ENCODE data around the gene ZCCHC10.
"Not testable (repeated sequence)": the region's sequence is repeated elsewhere in the genome, so short reads cannot be mapped to it uniquely, and the experiment has no call there.

The ZCCHC10 gene

DNA sequence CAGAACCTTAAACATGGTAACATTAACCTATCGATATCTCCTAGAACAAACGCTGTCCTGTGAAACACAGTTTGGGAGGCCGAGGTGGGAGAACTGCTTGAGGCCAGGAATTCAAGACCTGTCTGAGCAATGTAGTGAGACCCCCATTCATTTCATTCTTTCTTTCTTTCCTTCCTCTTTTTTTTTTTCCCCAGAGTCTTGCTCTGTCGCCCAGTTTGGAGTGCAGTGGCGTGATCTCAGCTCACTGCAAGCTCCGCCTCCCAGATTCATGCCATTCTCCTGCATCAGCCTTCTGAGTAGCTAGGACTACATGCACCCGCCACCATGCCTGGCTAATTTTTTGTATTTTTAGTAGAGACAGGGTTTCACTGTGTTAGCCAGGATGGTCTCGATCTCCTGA is 20.2 kb upstream of the ZCCHC10 start:
- in situ Hi-C loops (cut with MboI; ENCODE audit: low sequenced_read_pairs): not testable (repeated sequence)

DNA sequence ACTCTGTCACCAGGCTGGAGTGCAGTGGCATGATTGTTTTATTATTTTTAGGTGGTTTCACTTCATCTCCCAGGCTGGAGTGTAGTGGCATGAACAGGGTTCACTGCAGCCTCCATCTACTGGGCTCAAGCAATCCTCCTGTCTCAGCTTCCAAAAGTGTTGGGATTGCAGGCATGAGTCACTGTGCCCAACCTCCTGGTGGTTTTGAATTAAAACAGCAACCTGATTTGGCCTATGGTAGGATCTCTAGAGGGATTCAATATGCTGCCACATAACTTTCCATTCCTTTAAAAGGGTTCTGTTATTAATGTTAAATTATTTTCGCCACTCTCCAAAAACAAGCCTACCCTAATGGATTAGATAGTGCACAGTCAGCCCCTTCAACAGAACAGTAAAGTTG is 15.6 kb upstream of the ZCCHC10 start:
- in situ Hi-C loops (cut with MboI; ENCODE audit: low sequenced_read_pairs): no loop called here

DNA sequence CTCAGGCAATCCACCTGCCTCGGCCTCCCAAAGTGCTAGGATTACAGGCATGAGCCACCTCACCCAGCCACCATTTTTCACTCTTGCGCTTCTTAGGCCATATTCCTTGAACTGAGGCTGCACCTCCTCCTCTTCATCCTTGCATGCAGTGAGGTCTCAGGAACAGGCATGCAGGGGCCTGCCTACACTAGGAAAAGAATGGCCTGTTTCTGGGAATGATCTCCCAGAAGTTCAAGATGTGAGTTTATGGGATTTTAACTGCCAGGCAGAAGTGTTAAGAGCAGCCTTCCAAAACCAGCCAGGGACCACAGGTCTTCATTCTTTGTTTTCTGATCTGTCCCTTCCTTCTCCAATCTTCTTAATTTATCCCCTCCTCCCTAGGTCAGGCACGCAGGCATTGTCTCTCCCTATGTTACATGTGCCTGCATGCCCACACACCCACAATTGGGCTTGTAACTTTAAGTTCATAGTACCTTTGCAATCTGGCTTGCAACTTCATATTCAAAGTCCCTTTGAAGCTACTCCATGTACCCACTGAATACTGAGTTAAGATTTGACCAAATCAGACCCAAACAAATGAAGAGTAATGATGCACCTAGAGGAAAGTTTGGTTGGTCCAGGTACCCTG is 14.9 kb upstream of the ZCCHC10 start:
- in situ Hi-C loops (cut with MboI; ENCODE audit: low sequenced_read_pairs): no loop called here

DNA sequence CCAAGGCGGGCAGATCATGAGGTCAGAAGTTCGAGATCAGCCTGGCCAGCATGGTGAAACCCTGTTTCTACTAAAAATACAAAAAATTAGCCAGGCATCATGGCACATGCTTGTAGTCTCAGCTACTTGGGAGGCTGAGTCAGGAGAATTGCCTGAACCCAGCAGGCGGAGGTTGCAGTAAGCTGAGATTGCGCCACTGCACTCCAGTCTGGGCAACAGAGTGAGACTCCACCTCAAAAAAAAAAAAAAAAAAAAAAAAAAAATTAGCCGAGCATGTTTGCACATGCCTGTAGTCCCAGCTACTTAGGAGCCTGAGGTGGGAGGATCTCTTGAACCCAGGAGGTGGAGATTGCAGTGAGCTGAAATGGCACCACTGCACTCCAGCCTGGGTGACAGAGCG is 10.3 kb upstream of the ZCCHC10 start:
- in situ Hi-C loops (cut with MboI; ENCODE audit: low sequenced_read_pairs): not testable (repeated sequence)

DNA sequence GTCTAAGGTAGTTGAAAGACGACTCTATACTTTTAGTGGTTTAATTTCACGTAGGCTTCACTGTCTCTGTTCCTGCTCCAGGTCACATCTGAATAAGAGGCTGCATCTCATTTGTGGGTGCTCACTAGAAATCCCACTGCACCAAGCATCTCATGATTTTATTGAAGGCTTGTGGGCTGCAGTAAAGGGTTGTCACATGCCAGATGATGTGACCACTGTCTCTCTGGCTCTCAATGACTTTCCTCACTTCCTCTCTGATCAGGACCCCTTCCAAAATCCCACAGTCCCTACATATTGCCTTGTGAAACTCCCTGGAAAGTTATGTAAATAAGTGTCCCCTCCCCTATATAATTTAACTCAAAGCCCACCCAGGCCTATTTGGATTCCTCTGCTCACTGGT is 8.9 kb upstream of the ZCCHC10 start:
- in situ Hi-C loops (cut with MboI; ENCODE audit: low sequenced_read_pairs): no loop called here

DNA sequence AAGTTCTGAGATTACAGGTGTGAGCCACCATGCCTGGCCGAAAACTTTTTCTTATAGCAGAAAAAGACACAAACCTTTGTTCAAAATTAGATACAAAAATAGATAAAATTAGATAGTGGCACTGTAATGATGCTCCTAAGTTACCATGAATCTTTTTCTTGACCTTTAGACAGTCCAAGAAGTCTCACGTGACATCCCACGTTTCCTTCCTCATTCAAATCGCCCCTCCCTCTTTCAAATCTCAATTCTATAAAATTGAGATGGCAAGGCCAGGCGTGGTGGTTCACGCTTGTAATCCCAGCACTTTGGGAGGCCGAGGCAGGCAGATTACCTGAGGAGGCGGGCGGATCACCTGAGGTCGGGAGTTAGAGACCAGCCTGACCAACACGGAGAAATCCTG is 7.7 kb upstream of the ZCCHC10 start:
- in situ Hi-C loops (cut with MboI; ENCODE audit: low sequenced_read_pairs): no loop called here

DNA sequence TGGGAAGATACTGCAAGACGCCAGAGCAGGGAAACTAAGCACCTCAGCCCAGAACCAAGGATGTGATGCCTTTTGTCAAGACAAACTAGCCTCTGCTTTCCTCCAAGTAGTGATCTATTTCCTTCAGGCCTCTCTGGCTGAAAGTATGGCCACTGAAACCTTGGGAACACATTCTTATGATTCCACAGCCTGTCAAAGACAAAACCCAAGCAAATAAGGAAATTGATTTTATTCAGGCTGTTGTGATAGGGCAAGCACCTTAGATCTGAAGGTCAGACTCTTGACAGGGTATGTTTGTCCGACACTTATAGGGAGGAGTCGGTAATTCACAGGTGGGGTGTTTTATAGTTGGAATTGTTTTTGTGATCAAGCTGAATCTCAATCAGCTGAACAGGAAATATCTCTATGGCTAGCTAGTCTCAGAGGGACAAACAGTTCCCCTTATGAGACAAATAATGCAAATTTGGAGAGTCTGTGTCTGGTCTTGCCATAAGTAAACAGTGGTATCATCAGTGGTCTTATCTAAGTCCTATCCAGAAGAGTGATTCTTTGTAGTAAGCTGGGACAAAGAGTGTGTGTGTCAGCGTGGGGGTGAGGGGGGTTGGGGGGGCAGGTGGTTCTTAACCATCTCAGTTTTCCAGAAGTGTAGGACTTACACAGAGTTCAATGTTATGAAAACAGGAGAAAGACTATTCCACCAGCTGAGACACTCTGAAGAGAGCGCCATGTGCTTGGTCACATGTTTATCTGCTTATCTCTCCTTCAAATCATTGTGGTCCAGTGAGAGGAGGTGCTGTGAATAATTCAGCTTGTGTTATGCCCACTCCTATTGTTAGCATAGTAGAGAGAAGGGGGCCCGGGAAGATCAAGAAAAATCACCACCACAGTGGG is 6.7 kb upstream of the ZCCHC10 start:
- in situ Hi-C loops (cut with MboI; ENCODE audit: low sequenced_read_pairs): no loop called here

DNA sequence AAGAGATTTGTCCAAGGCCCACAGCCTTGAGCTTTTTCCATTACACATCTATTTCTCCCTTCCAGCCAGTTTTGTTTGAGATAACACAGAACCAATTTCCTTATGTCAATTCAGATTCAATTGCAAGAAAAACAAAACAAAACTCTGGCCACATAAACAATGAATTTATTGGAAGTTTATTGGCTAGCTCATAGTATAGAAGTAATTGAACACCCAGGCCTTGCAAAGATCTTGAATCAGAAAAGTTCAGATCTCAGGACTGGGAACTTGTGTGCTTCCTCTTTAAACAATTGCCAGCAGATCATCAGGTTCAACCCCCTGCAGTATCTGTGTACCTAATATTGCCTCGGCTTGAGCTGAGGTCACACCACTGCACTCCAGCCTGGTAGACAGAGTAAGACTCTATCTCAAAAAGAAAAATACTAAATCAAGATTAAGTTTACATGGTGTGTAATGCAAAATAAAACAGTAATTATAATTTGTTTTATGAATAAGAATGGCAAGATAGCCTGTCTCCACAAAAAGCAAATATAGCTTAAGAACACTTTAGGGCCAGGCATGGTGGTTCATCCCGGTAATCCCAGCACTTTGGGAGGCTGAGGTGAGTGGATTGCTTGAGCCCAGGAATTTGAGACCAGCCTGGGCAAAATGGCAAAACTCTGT is 4.1 kb upstream of the ZCCHC10 start:
- in situ Hi-C loops (cut with MboI; ENCODE audit: low sequenced_read_pairs): no loop called here

DNA sequence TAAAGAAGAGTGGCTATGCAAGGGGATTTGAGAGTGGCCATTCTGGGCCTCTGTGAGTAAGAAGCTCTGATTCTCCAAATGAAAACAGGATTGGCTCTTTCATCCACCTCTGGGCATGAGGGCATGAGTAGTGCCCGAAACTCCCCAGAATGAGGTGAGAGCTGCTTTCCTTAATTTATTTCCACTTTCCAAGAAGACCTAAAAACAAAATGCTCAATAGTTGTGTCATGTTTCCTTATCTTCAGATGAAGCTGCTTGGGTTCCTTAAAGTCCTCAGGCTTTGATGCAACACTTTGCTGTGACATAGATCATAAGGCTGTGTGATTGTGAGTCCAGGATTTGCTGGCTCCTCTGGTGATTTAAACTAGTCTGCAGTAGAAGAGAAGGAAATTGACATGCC is 3.1 kb upstream of the ZCCHC10 start:
- in situ Hi-C loops (cut with MboI; ENCODE audit: low sequenced_read_pairs): no loop called here

DNA sequence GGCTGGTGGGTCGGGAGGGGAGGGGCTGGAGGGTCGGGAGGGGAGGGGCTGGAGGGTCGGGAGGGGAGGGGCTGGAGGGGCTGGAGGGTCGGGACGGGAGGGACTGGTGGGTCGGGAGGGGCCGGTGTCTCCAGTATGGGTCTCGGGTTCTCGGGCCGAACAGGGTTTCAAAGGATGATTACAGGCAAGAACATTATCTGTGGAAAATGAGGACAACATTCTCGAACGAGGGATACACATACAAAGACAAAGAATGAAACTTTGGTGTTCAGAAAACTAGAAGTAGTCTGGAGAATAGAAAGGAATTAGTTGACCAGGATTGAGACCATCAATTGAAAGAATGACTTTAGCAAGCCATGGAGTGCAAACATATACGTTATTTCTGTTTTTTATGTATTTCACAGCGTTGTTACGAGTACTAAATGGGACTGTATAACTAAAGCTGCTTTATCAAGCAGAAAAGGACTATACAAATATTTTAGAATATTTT is 360 bp upstream of the ZCCHC10 start:
- in situ Hi-C loops (cut with MboI; ENCODE audit: low sequenced_read_pairs): no loop called here

DNA sequence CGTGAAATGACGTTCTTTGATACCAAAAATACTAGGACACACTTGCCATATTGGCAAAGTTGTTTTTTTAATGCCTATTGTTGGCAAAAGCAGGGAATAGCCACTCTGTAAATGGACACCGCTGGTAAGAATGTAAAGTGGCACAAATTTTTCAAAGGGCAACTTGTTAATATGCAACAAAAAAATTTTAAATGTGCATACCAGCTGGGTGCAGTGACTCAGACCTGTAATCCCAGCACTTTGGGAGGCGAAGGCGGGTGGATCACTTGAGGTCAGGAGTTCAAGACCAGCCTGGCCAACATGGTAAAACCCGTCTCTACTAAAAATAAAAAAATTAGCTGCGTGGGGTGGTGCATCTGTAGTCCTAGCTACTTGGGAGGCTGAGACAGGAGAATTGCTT is 6.9 kb downstream of the ZCCHC10 start:
- in situ Hi-C loops (cut with MboI; ENCODE audit: low sequenced_read_pairs): not testable (repeated sequence)

DNA sequence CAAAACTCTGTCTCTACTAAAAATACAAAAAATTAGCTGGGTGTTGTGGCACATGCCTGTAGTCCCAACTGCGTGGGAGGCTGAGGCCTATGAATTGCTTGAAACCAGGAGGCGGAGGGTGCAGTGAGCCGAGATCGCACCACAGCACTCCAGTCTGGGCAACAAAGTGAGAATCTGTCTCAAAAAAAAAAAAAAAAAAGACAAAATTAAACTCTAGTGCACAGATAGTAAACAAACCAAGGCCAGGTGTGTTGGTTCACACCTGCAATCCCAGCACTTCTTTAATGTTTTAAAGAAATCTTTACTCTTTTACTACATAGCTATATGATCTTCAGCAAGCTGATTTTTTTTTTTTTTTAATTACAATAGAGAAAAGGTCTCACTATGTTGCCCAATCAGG is 8.4 kb downstream of the ZCCHC10 start:
- in situ Hi-C loops (cut with MboI; ENCODE audit: low sequenced_read_pairs): no loop called here

DNA sequence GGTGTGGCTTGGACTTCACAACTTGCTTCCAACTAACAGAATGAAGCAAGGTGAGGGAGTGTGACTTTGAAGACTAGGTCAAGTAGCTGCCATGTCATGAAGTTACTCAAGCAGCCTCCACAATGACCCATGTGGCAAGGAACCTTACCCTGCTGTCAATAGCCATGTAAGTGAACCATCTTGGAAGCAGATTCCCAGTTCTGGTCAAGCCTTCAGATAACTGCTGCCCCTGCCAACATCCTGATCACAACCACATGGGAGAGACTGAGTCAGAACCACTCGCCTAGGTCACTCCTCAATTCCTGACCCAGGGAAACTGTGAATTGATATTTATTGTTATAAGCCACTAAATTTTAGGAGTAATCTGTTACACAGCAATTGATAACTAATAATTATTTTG is 10.9 kb downstream of the ZCCHC10 start:
- in situ Hi-C loops (cut with MboI; ENCODE audit: low sequenced_read_pairs): no loop called here

DNA sequence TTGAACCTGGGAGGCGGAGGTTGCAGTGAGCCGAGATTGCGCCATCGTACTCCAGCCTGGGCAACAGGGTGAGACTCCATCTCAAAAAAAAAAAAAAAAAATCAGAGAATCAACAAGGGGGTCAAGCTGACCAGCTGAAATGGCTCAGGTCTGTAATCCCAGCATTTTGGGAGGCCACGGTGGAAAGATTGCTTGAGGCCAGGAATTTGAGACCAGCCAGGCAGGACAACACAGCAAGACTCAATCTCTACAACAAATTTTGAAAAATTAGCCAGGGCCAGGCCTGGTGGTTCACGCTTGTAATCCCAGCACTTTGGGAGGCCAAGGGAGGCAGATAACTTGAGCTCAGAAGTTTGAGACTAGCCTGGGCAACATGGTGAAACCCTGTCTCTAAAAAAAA is 17.9 kb downstream of the ZCCHC10 start:
- in situ Hi-C loops (cut with MboI; ENCODE audit: low sequenced_read_pairs): not testable (repeated sequence)

DNA sequence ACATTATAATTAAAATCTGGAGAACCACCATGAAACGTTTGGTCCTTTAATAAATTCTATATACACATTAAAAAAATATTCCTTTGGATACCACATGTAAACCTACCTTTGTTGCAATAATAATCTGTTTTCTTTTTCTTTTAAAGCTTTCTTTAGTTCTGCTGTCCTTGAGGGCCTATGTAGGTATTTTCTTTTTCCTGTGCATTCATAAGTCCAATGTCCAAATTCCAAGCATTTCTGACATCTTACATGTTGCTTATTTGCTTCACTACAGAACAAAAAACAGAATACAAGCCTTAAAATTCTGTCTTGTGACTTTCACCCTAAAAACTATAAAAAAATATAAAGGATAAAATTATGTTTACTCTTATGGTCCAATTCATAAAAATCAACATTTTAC is 19.7 kb downstream of the ZCCHC10 start:
- in situ Hi-C loops (cut with MboI; ENCODE audit: low sequenced_read_pairs): no loop called here

DNA sequence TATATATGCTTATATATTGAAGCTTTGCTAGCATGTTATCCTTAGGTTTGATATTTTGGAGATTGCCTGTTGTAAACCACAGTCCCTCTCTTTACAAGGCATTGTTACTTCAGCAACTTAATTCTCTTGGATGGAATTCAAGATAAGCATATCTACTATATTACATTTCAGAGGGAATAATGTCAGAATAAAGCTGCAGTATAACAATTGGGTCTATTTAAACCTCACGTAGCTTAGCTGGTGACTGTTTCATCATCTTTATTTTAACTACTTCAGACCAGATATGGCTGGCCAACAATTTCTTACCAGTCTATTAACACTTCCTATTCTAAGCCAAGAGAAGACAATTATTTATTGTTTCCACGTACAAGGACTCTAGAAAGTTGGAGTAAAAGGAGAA is 27.1 kb downstream of the ZCCHC10 start:
- in situ Hi-C loops (cut with MboI; ENCODE audit: low sequenced_read_pairs): no loop called here

DNA sequence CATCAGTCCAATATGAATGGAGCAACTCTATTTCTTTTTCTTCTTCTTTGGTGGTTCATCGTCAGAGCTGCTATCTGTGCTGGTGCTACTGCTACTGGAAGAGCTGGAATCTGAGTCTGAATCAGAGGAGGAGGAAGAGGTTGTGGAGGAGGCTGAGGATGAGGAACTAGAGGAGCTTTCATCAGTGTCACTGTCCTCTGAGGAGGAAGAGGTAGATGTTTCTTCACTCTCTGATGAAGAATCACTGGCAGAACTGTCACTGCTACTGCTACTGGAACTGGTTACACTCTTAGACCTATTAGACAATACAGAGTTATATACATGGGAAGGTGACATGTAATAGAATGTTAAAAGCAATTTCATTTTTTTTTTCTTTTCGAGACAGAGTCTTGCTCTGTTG is 27.8 kb downstream of the ZCCHC10 start:
- in situ Hi-C loops (cut with MboI; ENCODE audit: low sequenced_read_pairs): no loop called here

DNA sequence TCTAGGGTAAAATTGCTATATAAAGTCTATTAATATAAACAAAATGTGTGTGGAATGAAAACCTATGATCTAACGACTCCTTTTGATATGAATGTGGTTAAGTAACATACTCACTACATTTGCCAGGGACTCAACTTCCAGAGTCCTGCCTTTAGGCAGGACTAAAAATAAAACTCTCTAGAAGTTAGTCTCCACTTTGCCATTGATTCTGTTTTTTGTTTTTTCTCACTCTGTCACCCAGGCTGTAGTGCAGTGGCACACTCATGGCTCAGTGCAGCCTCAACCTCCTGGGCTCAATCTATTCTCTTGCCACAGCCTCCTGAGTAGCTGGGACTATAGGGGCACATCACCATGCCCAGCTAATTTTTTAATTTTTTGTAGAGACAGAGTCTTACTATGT is 30.0 kb downstream of the ZCCHC10 start:
- in situ Hi-C loops (cut with MboI; ENCODE audit: low sequenced_read_pairs): no loop called here

DNA sequence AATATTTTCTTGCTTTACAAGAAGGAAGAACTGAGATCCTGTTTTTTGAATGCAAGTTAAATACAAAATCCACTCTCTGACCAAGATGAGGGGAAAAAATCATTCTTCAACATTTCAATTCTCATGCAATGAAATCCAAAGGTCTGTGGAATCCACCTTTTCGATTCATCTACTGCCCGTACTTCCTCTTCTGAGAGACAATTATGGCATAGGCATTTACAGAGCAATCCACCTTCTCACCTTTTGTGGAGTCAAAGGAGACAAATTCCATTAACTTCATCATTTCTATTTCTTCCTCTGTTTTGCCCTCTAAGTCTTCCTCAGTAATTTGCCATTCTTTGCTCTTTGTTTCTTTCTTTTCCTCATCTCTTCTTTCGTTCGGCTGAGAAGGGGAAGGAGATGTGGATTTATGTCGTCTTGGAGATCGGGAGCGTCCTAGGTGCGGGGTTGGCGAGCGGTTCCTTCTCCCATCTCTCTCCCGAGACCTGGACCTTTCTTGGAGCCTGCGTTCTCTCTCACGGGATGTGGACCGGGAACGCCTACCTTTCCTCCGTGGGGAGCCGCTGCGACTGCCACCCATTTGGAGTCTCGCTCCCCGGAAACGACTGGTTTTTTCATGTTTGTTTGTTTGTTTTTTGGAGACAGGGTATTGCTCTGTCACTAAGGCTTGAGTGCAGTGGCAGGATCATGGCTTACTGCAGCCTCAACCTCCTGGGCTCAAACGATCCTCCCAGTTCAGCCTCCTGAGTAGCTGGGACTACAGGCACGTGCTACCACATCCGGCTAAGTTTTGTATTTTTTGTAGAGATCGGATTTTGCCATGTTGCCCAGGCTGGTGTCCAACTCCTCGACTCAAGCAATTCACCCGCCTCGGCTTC is 38.6 kb downstream of the ZCCHC10 start:
- in situ Hi-C loops (cut with MboI; ENCODE audit: low sequenced_read_pairs): no loop called here

DNA sequence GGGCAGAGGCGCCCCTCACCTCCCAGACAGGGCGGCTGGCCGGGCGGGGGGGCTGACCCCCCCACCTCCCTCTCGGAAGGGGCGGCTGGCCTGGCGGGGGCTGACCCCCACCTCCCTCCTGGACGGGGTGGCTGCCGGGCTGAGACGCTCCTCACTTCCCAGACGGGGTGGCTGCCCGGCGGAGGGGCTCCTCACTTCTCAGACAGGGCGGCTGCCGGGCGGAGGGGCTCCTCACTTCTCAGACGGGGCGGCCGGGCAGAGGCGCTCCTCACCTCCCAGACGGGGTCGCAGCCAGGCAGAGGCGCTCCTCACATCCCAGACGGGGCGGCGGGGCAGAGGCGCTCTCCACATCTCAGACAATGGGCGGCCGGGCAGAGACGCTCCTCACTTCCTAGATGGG is 43.4 kb downstream of the ZCCHC10 start:
- in situ Hi-C loops (cut with MboI; ENCODE audit: low sequenced_read_pairs): not testable (repeated sequence)

DNA sequence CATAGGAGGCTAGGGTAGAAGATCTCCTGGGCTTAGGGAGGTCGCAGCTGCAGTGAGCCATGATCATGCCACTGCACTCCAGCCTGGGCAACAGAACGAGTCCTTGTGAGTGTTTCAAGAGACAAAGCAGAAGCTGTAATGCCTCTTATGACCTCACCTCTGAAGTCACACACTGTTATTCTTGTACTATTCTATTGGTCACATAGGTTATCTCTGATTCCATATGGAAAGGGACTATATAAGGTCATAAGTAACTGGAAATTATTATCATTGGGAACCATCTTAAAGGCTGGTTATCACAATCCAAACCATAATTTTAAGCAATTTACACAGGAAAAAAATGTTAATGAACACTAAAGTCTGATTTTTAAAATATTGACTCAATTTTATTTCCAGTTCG is 45.1 kb downstream of the ZCCHC10 start:
- in situ Hi-C loops (cut with MboI; ENCODE audit: low sequenced_read_pairs): no loop called here
